HEK293 (cell line): Measurements from ENCODE around the gene WAPL.
A peak's percentile ranks its signal among the peaks of the same experiment; 100 is the strongest.

Source experiments
- CTCF ChIA-PET: fragments of 350-600 bp; formaldehyde crosslinking; extraction: SDS; loops from one replicate; lab custom pipeline; 2021; ENCODE audit warnings: antibody characterized with exemption; lab: Yijun Ruan, JAX
- POLR2A ChIA-PET: fragments of 300-600 bp; formaldehyde crosslinking; extraction: SDS; loops from one replicate; lab custom pipeline; 2020; ENCODE audit warnings: antibody characterized with exemption, inconsistent platforms; lab: Yijun Ruan, JAX
- H3K27ac ChIP-seq: fragments of 200-500 bp; sonication (Bioruptor generic); 2 replicates; pipeline ENCODE4 v1.5.1; 2014; ENCODE audit warnings: low read depth, low read length, control low read depth, inconsistent platforms; ENCODE audit errors: extremely low read depth
- H3K36me3 ChIP-seq, 2 experiments: fragments of 200-500 bp in 1 of 2; sonication (Bioruptor generic) in 1 of 2; 1 replicate in 1 of 2; 2 replicates in 1 of 2; pipeline ENCODE4 v1.5.1; 2014 to 2017; ENCODE audit warnings: inconsistent platforms in 2 of 2, low read length in 2 of 2; ENCODE audit not compliant: control insufficient read depth in 2 of 2, insufficient read depth in 1 of 2
- H3K4me1 ChIP-seq: fragments of 200-500 bp; sonication (Bioruptor generic); 2 replicates; pipeline ENCODE4 v1.5.1; 2014; ENCODE audit warnings: mild to moderate bottlenecking, low read length, inconsistent platforms; ENCODE audit not compliant: control insufficient read depth, insufficient read depth
- H3K4me3 ChIP-seq: 2 replicates; pipeline ENCODE4 v1.5.1; 2011; ENCODE audit warnings: low read depth, mild to moderate bottlenecking, control low read depth, low read length, moderate library complexity
- H3K9me3 ChIP-seq: fragments of 200-500 bp; sonication (Bioruptor generic); 2 replicates; pipeline ENCODE4 v1.5.1; 2014; ENCODE audit warnings: low read depth, low read length, inconsistent platforms; ENCODE audit not compliant: control insufficient read depth, insufficient read depth
- BCL11B ChIP-seq: fragments of 450-650 bp; formaldehyde crosslinking; IDR thresholded peaks from 2 replicates; pipeline ENCODE4 v1.5.1; 2016; ENCODE audit warnings: low read depth, missing biosample characterization, missing genetic modification characterization
- IKZF3 ChIP-seq: fragments of 450-650 bp; IDR thresholded peaks from 2 replicates; pipeline ENCODE4 v1.5.0; 2018; ENCODE audit warnings: missing biosample characterization, mild to moderate bottlenecking, missing genetic modification characterization, moderate library complexity
- PRDM1 ChIP-seq: fragments of 450-650 bp; formaldehyde crosslinking; IDR thresholded peaks from 2 replicates; pipeline ENCODE4; 2016; ENCODE audit warnings: missing biosample characterization, missing genetic modification characterization
- ZBTB1 ChIP-seq: fragments of 450-650 bp; formaldehyde crosslinking; IDR thresholded peaks from 2 replicates; pipeline ENCODE4 v1.5.1; 2016; ENCODE audit warnings: missing biosample characterization, missing genetic modification characterization
- ZBTB7A ChIP-seq: fragments of 450-650 bp; formaldehyde crosslinking; IDR thresholded peaks from 2 replicates; pipeline ENCODE4 v1.5.1; 2016; ENCODE audit warnings: low read depth, missing biosample characterization, missing genetic modification characterization
- ZNF146 ChIP-seq: fragments of 450-650 bp; formaldehyde crosslinking; IDR thresholded peaks from 2 replicates; pipeline ENCODE4 v1.5.1; 2016; ENCODE audit warnings: missing biosample characterization, missing genetic modification characterization
- ZNF24 ChIP-seq: fragments of 450-650 bp; formaldehyde crosslinking; IDR thresholded peaks from 2 replicates; pipeline ENCODE4 v1.5.1; 2016; ENCODE audit warnings: missing biosample characterization, missing genetic modification characterization
- ZNF335 ChIP-seq: fragments of 450-650 bp; formaldehyde crosslinking; conservative IDR thresholded peaks from 2 replicates; pipeline ENCODE4 v1.5.1; 2016; ENCODE audit warnings: missing biosample characterization, missing genetic modification characterization
- ZNF37A ChIP-seq: fragments of 450-650 bp; IDR thresholded peaks from 2 replicates; pipeline ENCODE4 v1.5.1; 2018; ENCODE audit warnings: missing biosample characterization, missing genetic modification characterization
- ZNF623 ChIP-seq: fragments of 450-650 bp; formaldehyde crosslinking; IDR thresholded peaks from 2 replicates; pipeline ENCODE4 v1.5.1; 2016; ENCODE audit warnings: missing biosample characterization, missing genetic modification characterization
- ZNF658 ChIP-seq: fragments of 450-650 bp; formaldehyde crosslinking; IDR thresholded peaks from 2 replicates; pipeline ENCODE4; 2016; ENCODE audit warnings: missing biosample characterization, missing genetic modification characterization
- ZNF660 ChIP-seq: fragments of 450-650 bp; IDR thresholded peaks from 2 replicates; pipeline ENCODE4 v1.5.1; 2018; ENCODE audit warnings: missing biosample characterization, mild to moderate bottlenecking, missing genetic modification characterization
- ZNF677 ChIP-seq: fragments of 450-650 bp; IDR thresholded peaks from 2 replicates; pipeline ENCODE4 v1.5.0; 2018; ENCODE audit warnings: missing biosample characterization, mild to moderate bottlenecking, missing genetic modification characterization, moderate library complexity
- ZNF701 ChIP-seq: fragments of 450-650 bp; formaldehyde crosslinking; IDR thresholded peaks from 2 replicates; pipeline ENCODE4 v1.5.1; 2016; ENCODE audit warnings: missing biosample characterization, missing genetic modification characterization
- TF ChIP-seq, protein P1 (sequence below): fragments of 450-650 bp; formaldehyde crosslinking; IDR thresholded peaks from 2 replicates; pipeline ENCODE4 v1.5.1; 2016; ENCODE audit warnings: missing biosample characterization, missing genetic modification characterization, borderline replicate concordance
- TF ChIP-seq, protein P2 (sequence below): fragments of 450-650 bp; formaldehyde crosslinking; IDR thresholded peaks from 2 replicates; pipeline ENCODE4 v1.5.1; 2016; ENCODE audit warnings: missing biosample characterization, missing genetic modification characterization
- TF ChIP-seq, protein P3 (sequence below): fragments of 450-650 bp; formaldehyde crosslinking; conservative IDR thresholded peaks from 2 replicates; pipeline ENCODE4 v1.5.1; 2016; ENCODE audit warnings: low read depth, missing biosample characterization, missing genetic modification characterization

The WAPL gene

GRCh38 chr10:86399879-86400704 is 121.5 kb downstream of the WAPL start (continued):
- TF ChIP-seq, protein P1, sequence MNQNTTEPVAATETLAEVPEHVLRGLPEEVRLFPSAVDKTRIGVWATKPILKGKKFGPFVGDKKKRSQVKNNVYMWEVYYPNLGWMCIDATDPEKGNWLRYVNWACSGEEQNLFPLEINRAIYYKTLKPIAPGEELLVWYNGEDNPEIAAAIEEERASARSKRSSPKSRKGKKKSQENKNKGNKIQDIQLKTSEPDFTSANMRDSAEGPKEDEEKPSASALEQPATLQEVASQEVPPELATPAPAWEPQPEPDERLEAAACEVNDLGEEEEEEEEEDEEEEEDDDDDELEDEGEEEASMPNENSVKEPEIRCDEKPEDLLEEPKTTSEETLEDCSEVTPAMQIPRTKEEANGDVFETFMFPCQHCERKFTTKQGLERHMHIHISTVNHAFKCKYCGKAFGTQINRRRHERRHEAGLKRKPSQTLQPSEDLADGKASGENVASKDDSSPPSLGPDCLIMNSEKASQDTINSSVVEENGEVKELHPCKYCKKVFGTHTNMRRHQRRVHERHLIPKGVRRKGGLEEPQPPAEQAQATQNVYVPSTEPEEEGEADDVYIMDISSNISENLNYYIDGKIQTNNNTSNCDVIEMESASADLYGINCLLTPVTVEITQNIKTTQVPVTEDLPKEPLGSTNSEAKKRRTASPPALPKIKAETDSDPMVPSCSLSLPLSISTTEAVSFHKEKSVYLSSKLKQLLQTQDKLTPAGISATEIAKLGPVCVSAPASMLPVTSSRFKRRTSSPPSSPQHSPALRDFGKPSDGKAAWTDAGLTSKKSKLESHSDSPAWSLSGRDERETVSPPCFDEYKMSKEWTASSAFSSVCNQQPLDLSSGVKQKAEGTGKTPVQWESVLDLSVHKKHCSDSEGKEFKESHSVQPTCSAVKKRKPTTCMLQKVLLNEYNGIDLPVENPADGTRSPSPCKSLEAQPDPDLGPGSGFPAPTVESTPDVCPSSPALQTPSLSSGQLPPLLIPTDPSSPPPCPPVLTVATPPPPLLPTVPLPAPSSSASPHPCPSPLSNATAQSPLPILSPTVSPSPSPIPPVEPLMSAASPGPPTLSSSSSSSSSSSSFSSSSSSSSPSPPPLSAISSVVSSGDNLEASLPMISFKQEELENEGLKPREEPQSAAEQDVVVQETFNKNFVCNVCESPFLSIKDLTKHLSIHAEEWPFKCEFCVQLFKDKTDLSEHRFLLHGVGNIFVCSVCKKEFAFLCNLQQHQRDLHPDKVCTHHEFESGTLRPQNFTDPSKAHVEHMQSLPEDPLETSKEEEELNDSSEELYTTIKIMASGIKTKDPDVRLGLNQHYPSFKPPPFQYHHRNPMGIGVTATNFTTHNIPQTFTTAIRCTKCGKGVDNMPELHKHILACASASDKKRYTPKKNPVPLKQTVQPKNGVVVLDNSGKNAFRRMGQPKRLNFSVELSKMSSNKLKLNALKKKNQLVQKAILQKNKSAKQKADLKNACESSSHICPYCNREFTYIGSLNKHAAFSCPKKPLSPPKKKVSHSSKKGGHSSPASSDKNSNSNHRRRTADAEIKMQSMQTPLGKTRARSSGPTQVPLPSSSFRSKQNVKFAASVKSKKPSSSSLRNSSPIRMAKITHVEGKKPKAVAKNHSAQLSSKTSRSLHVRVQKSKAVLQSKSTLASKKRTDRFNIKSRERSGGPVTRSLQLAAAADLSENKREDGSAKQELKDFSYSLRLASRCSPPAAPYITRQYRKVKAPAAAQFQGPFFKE: 0 out of 2 replicates have a peak, but pooled peaks have one; percentile 9
- TF ChIP-seq ZNF658 (tag by site-specific recombination) (no peak), ZNF660 (peak; percentile 96), BCL11B (tag by site-specific recombination) (no peak), ZNF146 (no peak), ZBTB7A (tag by site-specific recombination) (no peak), ZNF701 (tag by site-specific recombination) (no peak), ZNF623 (tag by site-specific recombination) (no peak), ZBTB1 (tag by site-specific recombination) (no peak), ZNF677 (no peak)
- TF ChIP-seq, protein P2, sequence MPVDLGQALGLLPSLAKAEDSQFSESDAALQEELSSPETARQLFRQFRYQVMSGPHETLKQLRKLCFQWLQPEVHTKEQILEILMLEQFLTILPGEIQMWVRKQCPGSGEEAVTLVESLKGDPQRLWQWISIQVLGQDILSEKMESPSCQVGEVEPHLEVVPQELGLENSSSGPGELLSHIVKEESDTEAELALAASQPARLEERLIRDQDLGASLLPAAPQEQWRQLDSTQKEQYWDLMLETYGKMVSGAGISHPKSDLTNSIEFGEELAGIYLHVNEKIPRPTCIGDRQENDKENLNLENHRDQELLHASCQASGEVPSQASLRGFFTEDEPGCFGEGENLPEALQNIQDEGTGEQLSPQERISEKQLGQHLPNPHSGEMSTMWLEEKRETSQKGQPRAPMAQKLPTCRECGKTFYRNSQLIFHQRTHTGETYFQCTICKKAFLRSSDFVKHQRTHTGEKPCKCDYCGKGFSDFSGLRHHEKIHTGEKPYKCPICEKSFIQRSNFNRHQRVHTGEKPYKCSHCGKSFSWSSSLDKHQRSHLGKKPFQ: no peak

DNA sequence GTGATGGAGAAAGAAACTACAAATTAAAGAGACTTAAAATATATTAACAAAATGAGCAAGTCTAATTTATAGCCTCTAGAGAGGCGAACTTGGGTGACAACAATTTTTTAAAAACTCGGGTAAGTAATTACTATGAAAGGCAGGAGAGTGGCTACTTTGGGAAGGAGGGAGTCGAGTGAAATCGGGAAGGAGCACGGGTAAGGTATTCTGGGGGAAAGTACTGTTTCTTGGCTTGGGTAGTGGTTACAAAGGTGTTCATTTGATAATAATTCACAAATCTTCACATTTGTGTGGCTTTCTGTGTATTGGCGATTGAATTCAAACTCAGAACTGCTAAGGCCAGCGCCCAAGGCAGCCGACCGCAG is 122.1 kb downstream of the WAPL start:
- CTCF ChIA-PET: interaction anchor here (0.6 to 1.9 kb wide), 18 partner anchors 10 to 539 kb away, joined by 3 to 14 read pairs (median 3); no protein-coding TSS in a partner anchor
- TF ChIP-seq ZNF335: peak; percentile 52
- no peak for TF ChIP-seq ZNF24 (tag by site-specific recombination)
- TF ChIP-seq, protein P3, sequence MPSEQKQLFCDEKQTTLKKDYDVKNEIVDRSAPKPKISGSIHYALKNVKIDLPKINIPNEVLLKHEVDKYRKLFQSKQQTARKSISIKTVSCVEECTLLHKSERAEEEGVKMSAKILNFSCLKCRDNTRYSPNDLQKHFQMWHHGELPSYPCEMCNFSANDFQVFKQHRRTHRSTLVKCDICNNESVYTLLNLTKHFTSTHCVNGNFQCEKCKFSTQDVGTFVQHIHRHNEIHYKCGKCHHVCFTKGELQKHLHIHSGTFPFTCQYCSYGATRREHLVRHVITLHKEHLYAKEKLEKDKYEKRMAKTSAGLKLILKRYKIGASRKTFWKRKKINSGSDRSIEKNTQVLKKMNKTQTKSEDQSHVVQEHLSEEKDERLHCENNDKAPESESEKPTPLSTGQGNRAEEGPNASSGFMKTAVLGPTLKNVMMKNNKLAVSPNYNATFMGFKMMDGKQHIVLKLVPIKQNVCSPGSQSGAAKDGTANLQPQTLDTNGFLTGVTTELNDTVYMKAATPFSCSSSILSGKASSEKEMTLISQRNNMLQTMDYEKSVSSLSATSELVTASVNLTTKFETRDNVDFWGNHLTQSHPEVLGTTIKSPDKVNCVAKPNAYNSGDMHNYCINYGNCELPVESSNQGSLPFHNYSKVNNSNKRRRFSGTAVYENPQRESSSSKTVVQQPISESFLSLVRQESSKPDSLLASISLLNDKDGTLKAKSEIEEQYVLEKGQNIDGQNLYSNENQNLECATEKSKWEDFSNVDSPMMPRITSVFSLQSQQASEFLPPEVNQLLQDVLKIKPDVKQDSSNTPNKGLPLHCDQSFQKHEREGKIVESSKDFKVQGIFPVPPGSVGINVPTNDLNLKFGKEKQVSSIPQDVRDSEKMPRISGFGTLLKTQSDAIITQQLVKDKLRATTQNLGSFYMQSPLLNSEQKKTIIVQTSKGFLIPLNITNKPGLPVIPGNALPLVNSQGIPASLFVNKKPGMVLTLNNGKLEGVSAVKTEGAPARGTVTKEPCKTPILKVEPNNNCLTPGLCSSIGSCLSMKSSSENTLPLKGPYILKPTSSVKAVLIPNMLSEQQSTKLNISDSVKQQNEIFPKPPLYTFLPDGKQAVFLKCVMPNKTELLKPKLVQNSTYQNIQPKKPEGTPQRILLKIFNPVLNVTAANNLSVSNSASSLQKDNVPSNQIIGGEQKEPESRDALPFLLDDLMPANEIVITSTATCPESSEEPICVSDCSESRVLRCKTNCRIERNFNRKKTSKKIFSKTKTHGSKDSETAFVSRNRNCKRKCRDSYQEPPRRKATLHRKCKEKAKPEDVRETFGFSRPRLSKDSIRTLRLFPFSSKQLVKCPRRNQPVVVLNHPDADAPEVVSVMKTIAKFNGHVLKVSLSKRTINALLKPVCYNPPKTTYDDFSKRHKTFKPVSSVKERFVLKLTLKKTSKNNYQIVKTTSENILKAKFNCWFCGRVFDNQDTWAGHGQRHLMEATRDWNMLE (tag by site-specific recombination): 0 out of 2 replicates have a peak, but pooled peaks have one; percentile 20
- TF ChIP-seq PRDM1 (tag by site-specific recombination): peak; percentile 85
- no peak for TF ChIP-seq IKZF3 (tag by site-specific recombination)
- no peak for TF ChIP-seq ZNF37A (tag by site-specific recombination)
- no peaks in the 10 kb centered on the region; the same call in 1 of the 2 replicates for H3K4me1 ChIP-seq
- H3K36me3 ChIP-seq: no peaks in the 10 kb centered on the region
- peak overlapping the region; percentile 79; the same call in 1 of the 2 replicates for H3K27ac ChIP-seq
- POLR2A ChIA-PET: interaction anchor here (0.9 to 2.3 kb wide), 12 partner anchors 11 to 285 kb away, joined by 3 to 14 read pairs (median 4); partner anchors contain the start of genes GRID1 and WAPL
- H3K9me3 ChIP-seq: no peaks in the 10 kb centered on the region
- no peak overlapping the region for H3K4me3 ChIP-seq
